Measurements from ENCODE around the gene TMEM255B.
A peak's percentile ranks its signal among the peaks of the same experiment; 100 is the strongest.

TMEM255B gene

DNA sequence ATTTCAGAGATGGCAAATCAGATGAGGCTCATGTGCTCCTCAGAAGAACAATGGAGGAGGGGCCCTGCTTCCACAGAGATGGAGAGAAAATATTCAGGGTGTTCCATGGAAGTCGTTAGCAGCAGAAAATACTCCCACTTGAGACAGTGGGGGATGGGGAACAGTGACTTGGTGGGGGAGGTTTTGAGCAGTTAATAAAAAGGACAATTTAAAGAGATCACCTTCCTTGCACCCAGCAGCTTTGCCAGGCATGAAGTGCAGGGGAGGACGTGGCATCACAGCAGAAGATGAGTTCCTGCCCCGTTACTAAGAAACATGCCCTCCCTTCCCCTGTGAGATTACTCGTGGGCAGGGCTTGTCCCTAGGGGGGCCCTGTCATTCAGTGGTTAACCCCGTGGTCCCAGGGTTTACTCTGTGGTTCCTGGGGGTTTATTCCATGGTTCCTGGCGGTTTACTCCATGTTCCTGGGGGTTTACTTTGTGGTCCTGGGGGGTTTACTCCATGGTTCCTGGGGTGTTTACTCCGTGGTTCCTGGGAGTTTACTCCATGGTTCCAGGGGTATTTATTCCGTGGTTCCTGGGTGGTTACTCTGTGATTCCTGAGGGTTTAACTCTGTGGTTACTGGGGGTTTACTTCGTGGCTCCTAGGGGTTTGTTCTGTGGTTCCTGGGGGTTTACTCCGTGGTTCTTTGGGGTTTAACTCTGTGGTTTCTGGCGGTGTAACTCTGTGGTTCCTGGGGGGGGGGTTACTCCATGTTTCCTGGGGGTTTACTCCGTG lies 49.2 kb downstream of the TMEM255B start:
- DNase-seq (ENCODE audit: low spot score) = no peak
- ChIA-PET CTCF (no interaction called here), POLR2A (ENCODE audit: low non-redundant PET) (no interaction called here)
- TF ChIP-seq, protein P1, sequence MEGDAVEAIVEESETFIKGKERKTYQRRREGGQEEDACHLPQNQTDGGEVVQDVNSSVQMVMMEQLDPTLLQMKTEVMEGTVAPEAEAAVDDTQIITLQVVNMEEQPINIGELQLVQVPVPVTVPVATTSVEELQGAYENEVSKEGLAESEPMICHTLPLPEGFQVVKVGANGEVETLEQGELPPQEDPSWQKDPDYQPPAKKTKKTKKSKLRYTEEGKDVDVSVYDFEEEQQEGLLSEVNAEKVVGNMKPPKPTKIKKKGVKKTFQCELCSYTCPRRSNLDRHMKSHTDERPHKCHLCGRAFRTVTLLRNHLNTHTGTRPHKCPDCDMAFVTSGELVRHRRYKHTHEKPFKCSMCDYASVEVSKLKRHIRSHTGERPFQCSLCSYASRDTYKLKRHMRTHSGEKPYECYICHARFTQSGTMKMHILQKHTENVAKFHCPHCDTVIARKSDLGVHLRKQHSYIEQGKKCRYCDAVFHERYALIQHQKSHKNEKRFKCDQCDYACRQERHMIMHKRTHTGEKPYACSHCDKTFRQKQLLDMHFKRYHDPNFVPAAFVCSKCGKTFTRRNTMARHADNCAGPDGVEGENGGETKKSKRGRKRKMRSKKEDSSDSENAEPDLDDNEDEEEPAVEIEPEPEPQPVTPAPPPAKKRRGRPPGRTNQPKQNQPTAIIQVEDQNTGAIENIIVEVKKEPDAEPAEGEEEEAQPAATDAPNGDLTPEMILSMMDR (conservative IDR thresholded peaks at IDR 0.05; ENCODE audit: low read depth) = no peak
- H3K27ac ChIP-seq = no peak overlapping the region

DNA sequence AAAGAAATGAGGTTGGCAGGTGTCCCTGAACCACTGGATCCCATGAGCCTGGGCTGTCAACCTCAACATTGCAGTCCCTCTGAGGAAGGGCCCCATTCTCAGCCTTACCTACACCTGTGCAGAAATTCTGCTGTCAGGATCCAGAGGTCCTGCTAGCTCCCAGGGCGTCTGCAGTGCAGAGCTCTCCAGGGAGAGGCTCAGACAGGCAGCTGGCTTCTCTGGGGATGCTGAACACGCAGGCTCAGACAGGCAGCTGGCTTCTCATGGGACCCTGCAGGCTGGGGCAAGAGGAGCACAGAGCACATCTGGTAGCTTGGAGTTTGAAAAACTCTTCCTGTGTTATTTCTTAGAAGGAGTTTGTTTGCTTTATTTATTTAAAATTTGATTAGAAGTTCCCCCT lies 50.9 kb downstream of the TMEM255B start:
- H3K27ac ChIP-seq = peak overlapping the region; percentile 59
- no peak for DNase-seq (ENCODE audit: low spot score)
- CTCF ChIA-PET = interaction anchor here (0.6 kb wide), 1 partner anchor 12 kb away, joined by 3 read pairs; no protein-coding TSS in a partner anchor
- POLR2A ChIA-PET (ENCODE audit: low non-redundant PET) = no interaction called here
- TF ChIP-seq, protein P1 (conservative IDR thresholded peaks at IDR 0.05; ENCODE audit: low read depth) = no peak

DNA sequence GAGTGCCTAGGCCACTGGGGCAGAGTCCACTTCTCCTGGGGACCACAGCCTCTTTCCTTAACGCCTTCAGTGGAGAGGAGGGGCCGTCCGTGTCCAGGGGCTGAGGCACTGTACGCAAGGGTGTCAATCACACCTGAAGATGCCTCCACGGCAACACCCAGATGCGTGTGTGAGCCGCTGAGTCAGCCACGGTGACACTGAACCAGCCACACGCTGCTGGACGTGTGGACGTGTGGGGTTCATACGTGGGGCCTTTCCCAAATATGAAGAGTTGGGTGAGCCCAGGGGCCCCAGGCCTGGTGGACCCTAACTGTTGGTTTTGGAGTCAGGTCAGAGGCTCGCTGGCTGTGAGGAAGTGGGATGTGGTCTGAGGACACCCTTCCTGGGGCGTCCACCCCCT lies 51.6 kb downstream of the TMEM255B start:
- ChIA-PET CTCF (interaction anchor here (0.6 kb wide), 1 partner anchor 12 kb away, joined by 3 read pairs; no protein-coding TSS in a partner anchor), POLR2A (ENCODE audit: low non-redundant PET) (no interaction called here)
- DNase-seq (ENCODE audit: low spot score) = no peak
- peak overlapping the region; percentile 59 for H3K27ac ChIP-seq
- TF ChIP-seq, protein P1 (conservative IDR thresholded peaks at IDR 0.05; ENCODE audit: low read depth) = no peak

DNA sequence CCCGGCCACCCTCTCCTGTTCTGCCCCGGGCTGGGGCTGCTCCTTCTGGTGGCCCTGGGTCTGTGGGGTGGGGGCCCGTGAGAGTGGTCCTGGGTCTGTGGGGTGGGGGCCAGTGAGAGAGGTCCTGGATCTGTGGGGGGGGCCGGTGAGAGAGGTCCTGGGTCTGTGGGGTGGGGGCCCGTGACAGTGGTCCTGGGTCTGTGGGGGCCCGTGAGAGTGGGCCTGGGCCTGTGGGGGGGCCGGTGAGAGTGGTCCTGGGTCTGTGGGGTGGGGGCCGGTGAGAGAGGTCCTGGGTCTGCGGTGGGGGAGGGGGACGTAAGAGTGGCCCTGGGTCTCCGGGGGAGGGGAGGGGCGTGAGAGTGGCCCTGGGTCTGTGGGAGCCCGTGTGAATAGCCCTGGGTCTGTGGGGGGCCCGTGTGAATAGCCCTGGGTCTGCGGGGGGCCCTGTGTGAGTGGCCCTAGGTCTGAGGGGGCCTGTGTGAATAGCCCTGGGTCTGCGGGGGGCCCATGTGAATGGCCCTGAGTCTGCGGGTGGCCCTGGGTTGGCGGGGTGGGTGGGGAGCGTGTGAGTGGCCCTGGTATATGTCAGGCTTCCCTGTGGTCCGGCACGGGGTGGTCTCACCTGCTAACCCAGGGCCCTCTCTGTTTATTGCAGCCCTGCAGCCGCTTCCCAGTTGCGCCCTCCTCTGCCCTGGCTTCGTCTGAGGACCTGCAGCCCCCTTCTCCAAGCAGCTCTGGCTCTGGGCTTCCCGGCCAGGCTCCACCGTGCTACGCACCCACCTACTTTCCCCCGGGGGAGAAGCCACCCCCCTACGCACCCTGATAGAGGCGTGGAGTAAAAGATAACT lies 52.3 kb downstream of the TMEM255B start:
- TF ChIP-seq, protein P1 (conservative IDR thresholded peaks at IDR 0.05; ENCODE audit: low read depth) = no peak
- no peak for DNase-seq (ENCODE audit: low spot score)
- ChIA-PET CTCF (no interaction called here), POLR2A (ENCODE audit: low non-redundant PET) (no interaction called here)
- H3K27ac ChIP-seq = peak overlapping the region; percentile 59; the same call in 1 of the 2 replicates

DNA sequence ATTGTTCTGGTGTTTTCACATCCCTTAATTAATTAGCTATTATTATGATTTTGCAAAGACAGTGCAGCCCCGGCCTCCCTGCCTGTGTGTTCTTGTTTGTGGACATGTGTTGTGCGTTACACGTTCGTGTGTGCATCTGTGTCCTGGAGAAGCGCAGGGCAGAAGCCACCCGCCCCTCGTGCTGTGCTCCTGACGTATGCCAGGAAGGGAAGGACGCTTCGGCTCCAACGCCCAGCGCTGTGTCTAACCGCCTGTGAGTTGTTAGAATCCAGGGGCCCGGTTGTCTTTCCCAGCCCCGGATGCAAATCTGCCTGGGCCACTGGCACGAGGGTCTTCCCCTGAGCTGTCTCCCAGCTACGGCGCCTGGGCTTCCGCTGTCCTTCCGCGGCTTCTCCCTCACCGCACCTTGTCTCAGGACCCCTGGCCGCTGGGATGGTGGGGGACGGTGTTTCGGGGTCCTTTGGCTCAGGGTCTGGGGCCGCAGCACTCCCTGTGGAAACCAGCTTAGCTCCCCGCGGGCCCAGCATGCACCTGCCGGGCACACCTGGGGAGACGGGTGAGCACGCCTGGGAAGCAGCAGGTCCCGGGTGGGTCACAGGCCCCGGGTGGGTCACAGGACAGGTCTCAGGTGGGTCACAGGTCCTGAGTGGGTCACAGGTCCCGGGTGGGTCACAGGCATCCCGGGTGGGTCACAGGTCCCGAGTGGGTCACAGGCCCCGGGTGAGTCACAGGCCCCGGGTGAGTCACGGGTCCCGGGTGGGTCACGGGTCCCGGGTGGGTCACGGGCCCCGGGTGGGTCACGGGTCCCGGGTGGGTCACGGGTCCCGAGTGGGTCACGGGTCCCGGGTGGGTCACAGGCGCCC lies 53.4 kb downstream of the TMEM255B start:
- CTCF ChIA-PET = no interaction called here

More for the DNA sequence above, 53.4 kb downstream of the TMEM255B start:
- H3K27ac ChIP-seq = peak overlapping the region; percentile 10; the same call in 1 of the 2 replicates
- DNase-seq (ENCODE audit: low spot score) = no peak
- TF ChIP-seq, protein P1 (conservative IDR thresholded peaks at IDR 0.05; ENCODE audit: low read depth) = no peak
- POLR2A ChIA-PET (ENCODE audit: low non-redundant PET) = no interaction called here
